ENCODE measurements around the gene KIF26B.

- TF ChIP-seq, protein P1, sequence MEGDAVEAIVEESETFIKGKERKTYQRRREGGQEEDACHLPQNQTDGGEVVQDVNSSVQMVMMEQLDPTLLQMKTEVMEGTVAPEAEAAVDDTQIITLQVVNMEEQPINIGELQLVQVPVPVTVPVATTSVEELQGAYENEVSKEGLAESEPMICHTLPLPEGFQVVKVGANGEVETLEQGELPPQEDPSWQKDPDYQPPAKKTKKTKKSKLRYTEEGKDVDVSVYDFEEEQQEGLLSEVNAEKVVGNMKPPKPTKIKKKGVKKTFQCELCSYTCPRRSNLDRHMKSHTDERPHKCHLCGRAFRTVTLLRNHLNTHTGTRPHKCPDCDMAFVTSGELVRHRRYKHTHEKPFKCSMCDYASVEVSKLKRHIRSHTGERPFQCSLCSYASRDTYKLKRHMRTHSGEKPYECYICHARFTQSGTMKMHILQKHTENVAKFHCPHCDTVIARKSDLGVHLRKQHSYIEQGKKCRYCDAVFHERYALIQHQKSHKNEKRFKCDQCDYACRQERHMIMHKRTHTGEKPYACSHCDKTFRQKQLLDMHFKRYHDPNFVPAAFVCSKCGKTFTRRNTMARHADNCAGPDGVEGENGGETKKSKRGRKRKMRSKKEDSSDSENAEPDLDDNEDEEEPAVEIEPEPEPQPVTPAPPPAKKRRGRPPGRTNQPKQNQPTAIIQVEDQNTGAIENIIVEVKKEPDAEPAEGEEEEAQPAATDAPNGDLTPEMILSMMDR (conservative IDR thresholded peaks at IDR 0.05; ENCODE audit: low read depth, low read length) = no peak
- TF ChIP-seq, protein P2, sequence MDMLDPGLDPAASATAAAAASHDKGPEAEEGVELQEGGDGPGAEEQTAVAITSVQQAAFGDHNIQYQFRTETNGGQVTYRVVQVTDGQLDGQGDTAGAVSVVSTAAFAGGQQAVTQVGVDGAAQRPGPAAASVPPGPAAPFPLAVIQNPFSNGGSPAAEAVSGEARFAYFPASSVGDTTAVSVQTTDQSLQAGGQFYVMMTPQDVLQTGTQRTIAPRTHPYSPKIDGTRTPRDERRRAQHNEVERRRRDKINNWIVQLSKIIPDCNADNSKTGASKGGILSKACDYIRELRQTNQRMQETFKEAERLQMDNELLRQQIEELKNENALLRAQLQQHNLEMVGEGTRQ (IDR thresholded peaks at IDR 0.05; ENCODE audit: low read depth, low read length) = no peak
- TF ChIP-seq POLR2A (IDR thresholded peaks at IDR 0.05; ENCODE audit: low read depth, low read length) (no peak), RCOR1 (IDR thresholded peaks at IDR 0.05; ENCODE audit: insufficient replicate concordance, low read length) (no peak), RAD21 (IDR thresholded peaks at IDR 0.05; ENCODE audit: low read length) (no peak), MXI1 (IDR thresholded peaks at IDR 0.05; ENCODE audit: borderline replicate concordance, low read depth, low read length) (no peak), BHLHE40 (IDR thresholded peaks at IDR 0.05; ENCODE audit: low read depth, low read length) (no peak), SMC3 (IDR thresholded peaks at IDR 0.05; ENCODE audit: low read depth, low read length) (no peak), RFX5 (IDR thresholded peaks at IDR 0.05; ENCODE audit: low read depth, low read length) (no peak), NFE2L2 (IDR thresholded peaks at IDR 0.05; ENCODE audit: low read depth, low read length) (no peak), MAZ (IDR thresholded peaks at IDR 0.05; ENCODE audit: borderline replicate concordance, low read depth, low read length) (no peak), FOS (IDR thresholded peaks at IDR 0.05; ENCODE audit: low read depth, low read length) (no peak), CEBPB (IDR thresholded peaks at IDR 0.05; ENCODE audit: low read depth, low read length) (no peak)
Measured at GRCh38 chr1:245310571-245311531, 156.1 kb downstream of the KIF26B start.

All from IMR-90 (cell line).